ENCODE data around the gene CCP110.

The CCP110 gene

GRCh38 chr16:19601083-19601976, 77.6 kb downstream of the CCP110 start:
- peak; percentile 49 to 54 for DNase-seq
